Measurements from ENCODE around the gene NR2C2.

GRCh38 chr3:15063238-15063637 lies 115.9 kb downstream of the NR2C2 start:
- TF ChIP-seq CTCF (conservative IDR thresholded peaks at IDR 0.05; ENCODE audit: low read length) (no peak), EZH2phosphoT487 (IDR thresholded peaks at IDR 0.05; ENCODE audit: borderline replicate concordance, low read depth, low read length) (no peak)

All from OCI-LY7 (cell line).